Measurements from ENCODE around the gene ETV2. TPM values are rescaled to one million over a fixed set of nuclear protein-coding genes. Genes with fewer than 3 reads are reported as not detected.
"Not testable (repeated sequence)": the region's sequence is repeated elsewhere in the genome, so short reads cannot be mapped to it uniquely, and the experiment has no call there.

The ETV2 gene, protein sequence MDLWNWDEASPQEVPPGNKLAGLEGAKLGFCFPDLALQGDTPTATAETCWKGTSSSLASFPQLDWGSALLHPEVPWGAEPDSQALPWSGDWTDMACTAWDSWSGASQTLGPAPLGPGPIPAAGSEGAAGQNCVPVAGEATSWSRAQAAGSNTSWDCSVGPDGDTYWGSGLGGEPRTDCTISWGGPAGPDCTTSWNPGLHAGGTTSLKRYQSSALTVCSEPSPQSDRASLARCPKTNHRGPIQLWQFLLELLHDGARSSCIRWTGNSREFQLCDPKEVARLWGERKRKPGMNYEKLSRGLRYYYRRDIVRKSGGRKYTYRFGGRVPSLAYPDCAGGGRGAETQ
- 1 to 10 TPM in 1 of 3 donors, under 1 TPM in 2; 0.16 to 1.2 (median 0.56) TPM for total RNA-seq

GRCh38 chr19:35641515-35642151 is at the start of gene ETV2:
Gene ETV2 (plus strand): TSS chr19:35641745. CDS start chr19:35642461, 716 bp downstream.
- Mint-ChIP-seq H3K27me3 (ENCODE audit: low read depth) (no peaks in the 10 kb centered on the region), H3K4me1 (ENCODE audit: low read depth) (peaks cover 23% of the 10 kb centered on the region), H3K4me3 (peak within 1 kb of the TSS; percentile 38), H3K9me3 (no peaks in the 10 kb centered on the region), H3K36me3 (ENCODE audit: insufficient read depth) (peaks cover 9% of the 10 kb centered on the region)
- ATAC-seq, result no peak
- peak; percentile 47 for DNase-seq

- no peak for ATAC-seq
- H3K27me3 Mint-ChIP-seq (ENCODE audit: low read depth), result peaks cover 2% of the 10 kb centered on the region
- no peak overlapping the region for H3K4me3 Mint-ChIP-seq
- DNase-seq, result no peak
- H3K4me1 Mint-ChIP-seq (ENCODE audit: low read depth), result peaks cover 3% of the 10 kb centered on the region
- no peaks in the 10 kb centered on the region for H3K36me3 Mint-ChIP-seq (ENCODE audit: insufficient read depth)
- H3K9me3 Mint-ChIP-seq, result no peaks in the 10 kb centered on the region
These were observed 49.3 kb upstream of the ETV2 start for GRCh38 chr19:35592226-35592625.

- not testable (repeated sequence) for H3K27me3 Mint-ChIP-seq (ENCODE audit: low read depth); DNase-seq; H3K36me3 Mint-ChIP-seq (ENCODE audit: insufficient read depth); H3K4me3 Mint-ChIP-seq; H3K9me3 Mint-ChIP-seq; H3K4me1 Mint-ChIP-seq (ENCODE audit: low read depth); ATAC-seq
These were observed 46.5 kb upstream of the ETV2 start for GRCh38 chr19:35595026-35595425.

GRCh38 chr19:35595928-35596327 is 45.6 kb upstream of the ETV2 start:
- no peaks in the 10 kb centered on the region for H3K36me3 Mint-ChIP-seq (ENCODE audit: insufficient read depth)
- ATAC-seq, result no peak
- peaks cover 2% of the 10 kb centered on the region for H3K27me3 Mint-ChIP-seq (ENCODE audit: low read depth)

DNA sequence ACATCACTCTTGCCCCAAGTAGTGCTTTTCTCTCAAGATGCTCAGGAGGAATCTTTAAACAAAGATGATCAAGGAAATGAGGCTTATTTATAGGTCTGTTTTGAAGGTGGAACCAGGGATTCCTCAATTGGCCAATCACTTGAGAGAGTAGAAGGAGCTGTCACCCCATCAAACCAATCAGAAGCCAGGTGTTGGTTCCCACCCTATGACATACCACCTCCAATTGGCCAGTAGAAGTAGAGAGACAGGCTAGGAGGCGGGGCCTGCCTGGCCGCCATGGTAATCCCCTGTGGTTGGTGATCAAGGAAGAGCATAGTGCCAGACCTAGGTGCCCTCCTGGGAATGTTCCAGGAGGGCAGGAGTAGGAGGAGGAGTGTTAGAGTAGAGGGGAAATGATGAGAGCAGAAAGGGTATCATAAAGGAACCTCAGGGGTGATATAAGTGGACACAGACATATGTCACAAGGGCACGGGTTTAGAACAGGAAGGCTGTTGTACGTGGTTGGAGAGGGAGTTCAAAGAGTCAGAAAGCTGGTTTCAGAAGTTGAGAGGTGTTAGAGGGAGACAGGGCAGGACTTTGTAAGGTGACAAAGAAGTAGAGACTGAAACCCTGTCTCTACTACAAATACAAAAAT is 45.1 kb upstream of the ETV2 start:
- ATAC-seq (peak; percentile 56 to 72), DNase-seq (no peak)
- Mint-ChIP-seq H3K9me3 (no peaks in the 10 kb centered on the region), H3K36me3 (ENCODE audit: insufficient read depth) (no peaks in the 10 kb centered on the region), H3K4me3 (no peak overlapping the region), H3K27me3 (ENCODE audit: low read depth) (peaks cover 2% of the 10 kb centered on the region), H3K4me1 (ENCODE audit: low read depth) (peaks cover 3% of the 10 kb centered on the region)

More at GRCh38 chr19:35595928-35596327, 45.6 kb upstream of the ETV2 start:
- peaks cover 3% of the 10 kb centered on the region for H3K4me1 Mint-ChIP-seq (ENCODE audit: low read depth)
- no peak overlapping the region for H3K4me3 Mint-ChIP-seq
- DNase-seq, result no peak
- no peaks in the 10 kb centered on the region for H3K9me3 Mint-ChIP-seq

DNA sequence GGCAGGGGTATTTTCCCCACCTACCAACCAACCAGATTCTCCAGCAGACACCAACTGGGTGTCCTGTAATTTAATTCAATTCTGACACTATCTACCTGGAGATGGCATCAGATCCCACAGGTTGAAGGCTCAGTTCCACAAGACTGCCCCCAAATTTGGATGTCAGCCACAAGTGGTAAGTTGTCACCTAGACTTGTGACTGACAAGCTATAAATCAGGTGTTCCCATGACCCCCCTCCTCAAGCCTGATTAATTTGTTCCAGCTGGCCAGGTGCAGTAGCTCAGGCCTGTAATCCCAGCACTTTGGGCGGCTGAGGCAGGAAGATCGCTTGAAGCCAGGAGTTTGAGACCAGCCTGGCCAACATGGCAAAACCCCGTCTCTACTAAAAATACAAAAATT is 39.6 kb upstream of the ETV2 start:
- Mint-ChIP-seq H3K4me1 (ENCODE audit: low read depth) (no peaks in the 10 kb centered on the region), H3K36me3 (ENCODE audit: insufficient read depth) (no peaks in the 10 kb centered on the region), H3K27me3 (ENCODE audit: low read depth) (no peaks in the 10 kb centered on the region), H3K4me3 (no peak overlapping the region), H3K9me3 (peaks cover under 1% of the 10 kb centered on the region)
- DNase-seq (no peak), ATAC-seq (no peak)

DNA sequence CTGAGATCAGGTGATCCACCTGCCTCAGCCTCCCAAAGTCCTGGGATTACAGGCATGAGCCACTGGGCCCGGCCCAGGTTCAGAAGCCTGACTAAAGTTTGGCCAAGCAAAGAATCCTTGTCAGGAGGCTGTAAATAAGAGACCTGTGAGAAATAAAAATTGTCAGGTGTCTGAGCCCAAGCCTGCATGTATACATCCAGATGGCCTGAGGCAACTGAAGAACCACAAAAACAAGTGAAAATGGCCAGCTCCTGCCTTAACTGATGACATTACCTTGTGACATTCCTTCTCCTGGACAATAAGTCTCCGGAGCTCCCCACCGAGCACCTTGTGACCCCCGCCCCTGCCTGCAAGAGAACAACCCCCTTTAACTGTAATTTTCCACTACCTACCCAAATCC is 37.1 kb upstream of the ETV2 start:
- not testable (repeated sequence) for ATAC-seq; H3K27me3 Mint-ChIP-seq (ENCODE audit: low read depth); H3K36me3 Mint-ChIP-seq (ENCODE audit: insufficient read depth)

GRCh38 chr19:35607170-35607569 is 34.4 kb upstream of the ETV2 start:
- not testable (repeated sequence) for H3K36me3 Mint-ChIP-seq (ENCODE audit: insufficient read depth); ATAC-seq; DNase-seq; H3K4me3 Mint-ChIP-seq; H3K27me3 Mint-ChIP-seq (ENCODE audit: low read depth)
- Mint-ChIP-seq H3K9me3 (peaks cover 13% of the 10 kb centered on the region), H3K4me1 (ENCODE audit: low read depth) (peaks cover 25% of the 10 kb centered on the region)

More for the DNA sequence above, 37.1 kb upstream of the ETV2 start:
- H3K9me3 Mint-ChIP-seq, result peaks cover 13% of the 10 kb centered on the region
- not testable (repeated sequence) for DNase-seq; H3K4me3 Mint-ChIP-seq; H3K4me1 Mint-ChIP-seq (ENCODE audit: low read depth)

DNA sequence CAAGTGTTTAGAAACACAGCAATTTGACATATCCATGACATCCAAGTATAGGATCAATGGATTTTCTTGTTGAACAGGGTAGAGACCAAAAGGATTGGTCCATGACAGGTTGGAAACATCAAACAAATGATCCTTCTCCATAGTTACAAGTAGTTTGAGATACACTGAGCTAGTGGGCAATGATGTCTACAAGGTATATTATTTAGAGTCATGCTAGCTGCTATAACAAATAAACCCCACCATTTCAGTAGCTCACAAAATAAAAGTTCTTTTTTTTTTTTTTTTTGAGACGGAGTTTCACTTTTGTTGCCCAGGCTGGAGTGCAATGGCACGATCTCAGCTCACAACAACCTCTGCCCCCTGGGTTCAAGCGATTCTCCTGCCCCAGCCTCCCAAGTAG is 33.9 kb upstream of the ETV2 start:
- ATAC-seq (no peak), DNase-seq (no peak)
- Mint-ChIP-seq H3K27me3 (ENCODE audit: low read depth) (no peaks in the 10 kb centered on the region), H3K36me3 (ENCODE audit: insufficient read depth) (no peaks in the 10 kb centered on the region), H3K9me3 (peaks cover 13% of the 10 kb centered on the region), H3K4me1 (ENCODE audit: low read depth) (peaks cover 25% of the 10 kb centered on the region), H3K4me3 (no peak overlapping the region)

GRCh38 chr19:35608251-35608650 is 33.3 kb upstream of the ETV2 start:
- DNase-seq (no peak), ATAC-seq (no peak)
- Mint-ChIP-seq H3K27me3 (ENCODE audit: low read depth) (no peaks in the 10 kb centered on the region), H3K4me3 (no peak overlapping the region), H3K9me3 (peaks cover 13% of the 10 kb centered on the region), H3K4me1 (ENCODE audit: low read depth) (peaks cover 25% of the 10 kb centered on the region), H3K36me3 (ENCODE audit: insufficient read depth) (no peaks in the 10 kb centered on the region)

- DNase-seq (no peak), ATAC-seq (no peak)
- Mint-ChIP-seq H3K36me3 (ENCODE audit: insufficient read depth) (no peaks in the 10 kb centered on the region), H3K27me3 (ENCODE audit: low read depth) (no peaks in the 10 kb centered on the region), H3K9me3 (peaks cover 13% of the 10 kb centered on the region), H3K4me1 (ENCODE audit: low read depth) (peaks cover 25% of the 10 kb centered on the region), H3K4me3 (no peak overlapping the region)
These were observed 31.6 kb upstream of the ETV2 start for GRCh38 chr19:35609851-35610353.

DNA sequence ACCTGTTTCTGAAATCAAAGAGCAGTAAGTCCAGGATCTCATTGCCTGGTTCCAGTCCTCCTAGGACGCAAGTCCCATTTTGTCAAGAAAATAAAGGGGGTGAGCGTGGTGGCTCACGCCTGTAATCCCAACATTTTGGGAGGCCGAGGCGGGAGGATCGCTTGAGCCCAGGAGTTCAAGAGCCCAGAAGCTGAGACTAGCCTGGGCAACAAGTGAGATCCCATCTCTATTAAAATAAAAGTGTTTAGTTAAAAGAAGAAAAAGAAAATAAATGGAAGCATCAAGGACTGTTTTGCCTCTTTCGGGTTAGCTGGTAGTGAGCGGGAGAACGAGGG is 29.4 kb upstream of the ETV2 start:
- Mint-ChIP-seq H3K27me3 (ENCODE audit: low read depth) (no peaks in the 10 kb centered on the region), H3K9me3 (peaks cover 10% of the 10 kb centered on the region), H3K4me3 (peak overlapping the region; percentile 85), H3K36me3 (ENCODE audit: insufficient read depth) (peaks cover 4% of the 10 kb centered on the region), H3K4me1 (ENCODE audit: low read depth) (peaks cover 25% of the 10 kb centered on the region)
- no peak for DNase-seq
- no peak for ATAC-seq

GRCh38 chr19:35612559-35613321 is 28.8 kb upstream of the ETV2 start, which contains the start of gene HAUS5:
Gene HAUS5 (plus strand): TSS chr19:35612735. CDS start chr19:35612795, 60 bp downstream.
- Mint-ChIP-seq H3K4me1 (ENCODE audit: low read depth) (peaks cover 25% of the 10 kb centered on the region), H3K9me3 (peaks cover 6% of the 10 kb centered on the region), H3K36me3 (ENCODE audit: insufficient read depth) (peaks cover 4% of the 10 kb centered on the region), H3K4me3 (peak within 1 kb of the TSS; percentile 85), H3K27me3 (ENCODE audit: low read depth) (no peaks in the 10 kb centered on the region)
- DNase-seq (peak; percentile 95), ATAC-seq (peak; percentile 94 to 95)

DNA sequence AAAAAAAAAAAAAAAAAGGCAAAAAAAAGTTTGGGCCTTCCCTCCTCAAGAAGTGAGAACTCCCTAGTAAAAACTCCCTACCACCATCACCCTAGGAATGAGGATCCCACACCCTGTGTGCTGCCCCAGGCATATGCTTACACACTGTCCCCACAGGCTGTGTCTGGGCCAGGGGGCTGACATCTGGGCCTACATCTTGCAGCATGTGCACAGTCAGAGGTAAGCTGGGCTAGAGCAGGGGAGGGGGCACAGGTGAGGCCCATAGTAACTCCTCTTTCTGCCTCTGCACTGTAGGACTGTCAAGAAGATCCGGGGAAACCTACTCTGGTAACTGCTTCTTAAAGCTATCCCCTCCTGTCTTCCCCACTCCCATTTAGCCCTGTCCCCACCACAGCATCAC is 28.0 kb upstream of the ETV2 start:
- Mint-ChIP-seq H3K36me3 (ENCODE audit: insufficient read depth) (peaks cover 4% of the 10 kb centered on the region), H3K4me3 (peak overlapping the region; percentile 85), H3K27me3 (ENCODE audit: low read depth) (no peaks in the 10 kb centered on the region), H3K9me3 (peaks cover 1% of the 10 kb centered on the region), H3K4me1 (ENCODE audit: low read depth) (peaks cover 23% of the 10 kb centered on the region)
- ATAC-seq (no peak), DNase-seq (no peak)
